NOMO-1 treated with DMSO at 0.1 percent for 48 hours (cell line): ENCODE results near the gene NAGS.
"Not testable (repeated sequence)": the region's sequence is repeated elsewhere in the genome, so short reads cannot be mapped to it uniquely, and the experiment has no call there.

Experiments used
- DNase-seq: peaks from one replicate; lab custom pipeline; 2025; ENCODE audit not compliant: unreplicated experiment; lab: John Stamatoyannopoulos, UW

The NAGS gene

DNA sequence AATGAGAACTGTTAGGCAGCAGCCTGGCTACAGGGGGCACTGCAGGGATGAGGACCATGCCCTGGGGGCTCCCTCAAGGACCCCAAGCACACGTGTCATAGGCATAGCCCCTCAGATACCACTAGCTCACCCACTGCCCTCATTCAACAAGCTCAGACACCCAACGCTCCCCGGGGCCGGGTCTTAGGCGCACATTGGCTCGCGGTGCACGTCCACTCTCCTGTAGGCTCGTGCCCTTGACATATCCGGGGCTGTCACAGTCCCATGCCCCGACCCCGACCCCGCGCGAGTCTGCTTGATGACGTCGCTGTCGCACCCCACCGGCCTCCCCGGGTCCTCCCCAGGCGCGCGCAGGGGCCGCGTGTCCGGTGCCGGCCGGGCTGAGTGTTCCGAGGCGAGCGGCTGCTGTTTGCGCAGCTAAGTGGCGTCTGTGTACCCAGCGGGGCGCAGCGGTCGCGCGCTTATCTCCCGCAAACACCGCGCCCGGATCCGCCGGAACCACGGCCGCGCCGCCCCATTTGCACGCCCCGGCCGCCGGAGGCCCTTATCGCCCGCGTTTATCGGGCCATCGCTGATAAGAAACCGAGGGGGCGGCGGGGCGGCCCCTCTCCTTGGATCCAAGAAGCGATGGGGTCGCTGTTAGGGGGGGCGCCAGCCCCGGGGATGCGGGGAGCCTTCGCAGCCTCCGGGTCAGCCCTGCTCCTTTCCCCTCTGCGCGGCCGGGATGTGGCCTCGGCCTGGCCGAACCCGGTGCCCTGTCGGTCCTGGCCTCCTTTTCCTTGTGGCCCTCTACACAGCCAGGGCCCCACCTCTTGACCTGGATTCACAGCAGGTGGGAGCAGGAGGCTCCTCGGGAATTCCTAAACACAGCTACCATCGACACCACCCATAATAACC lies 20.7 kb upstream of the NAGS start:
- no peak for DNase-seq

DNA sequence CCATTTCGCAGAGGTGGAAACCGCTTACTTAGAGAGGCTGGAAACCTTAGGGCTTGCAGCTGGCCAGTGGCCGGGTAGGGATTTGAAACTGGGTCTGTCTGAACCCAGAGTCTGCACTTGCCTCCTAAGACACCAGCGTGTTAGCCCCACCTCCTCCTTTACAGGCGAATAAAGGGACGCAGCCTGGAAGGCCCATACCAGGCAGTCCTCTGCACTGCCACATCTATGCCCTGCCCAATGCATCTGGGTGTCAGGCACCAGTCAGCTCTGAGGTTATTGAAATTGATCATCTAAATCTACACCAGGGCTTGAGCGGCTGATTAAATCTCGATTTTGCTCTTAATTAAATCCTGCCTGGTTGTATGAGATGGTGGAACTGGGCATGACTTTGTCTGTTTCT lies 19.9 kb upstream of the NAGS start:
- no peak for DNase-seq

- no peak for DNase-seq
Measured at GRCh38 chr17:43986225-43986981, 18.0 kb upstream of the NAGS start.

GRCh38 chr17:43987131-43988021 lies 17.0 kb upstream of the NAGS start:
- DNase-seq = no peak

GRCh38 chr17:43988301-43988700 lies 16.1 kb upstream of the NAGS start:
- no peak for DNase-seq

DNA sequence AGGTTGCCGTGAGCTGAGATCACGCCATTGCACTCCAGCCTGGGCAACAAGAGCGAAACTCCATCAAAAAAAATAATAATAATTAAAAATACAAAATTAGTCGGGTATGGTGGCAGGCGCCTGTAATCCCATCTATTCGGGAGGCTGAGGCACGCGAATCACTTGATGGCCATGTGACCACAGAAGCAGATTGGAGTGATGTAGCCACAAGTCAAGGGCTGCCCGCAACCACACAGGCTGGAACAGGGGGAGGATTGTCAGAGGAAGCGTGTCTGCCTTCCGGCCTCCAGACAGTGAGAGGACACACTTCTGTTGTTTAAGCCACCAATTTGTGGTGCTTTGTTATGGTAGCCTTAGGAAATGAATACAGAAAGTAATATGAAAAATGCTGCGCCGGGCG lies 11.8 kb upstream of the NAGS start:
- DNase-seq = no peak

DNA sequence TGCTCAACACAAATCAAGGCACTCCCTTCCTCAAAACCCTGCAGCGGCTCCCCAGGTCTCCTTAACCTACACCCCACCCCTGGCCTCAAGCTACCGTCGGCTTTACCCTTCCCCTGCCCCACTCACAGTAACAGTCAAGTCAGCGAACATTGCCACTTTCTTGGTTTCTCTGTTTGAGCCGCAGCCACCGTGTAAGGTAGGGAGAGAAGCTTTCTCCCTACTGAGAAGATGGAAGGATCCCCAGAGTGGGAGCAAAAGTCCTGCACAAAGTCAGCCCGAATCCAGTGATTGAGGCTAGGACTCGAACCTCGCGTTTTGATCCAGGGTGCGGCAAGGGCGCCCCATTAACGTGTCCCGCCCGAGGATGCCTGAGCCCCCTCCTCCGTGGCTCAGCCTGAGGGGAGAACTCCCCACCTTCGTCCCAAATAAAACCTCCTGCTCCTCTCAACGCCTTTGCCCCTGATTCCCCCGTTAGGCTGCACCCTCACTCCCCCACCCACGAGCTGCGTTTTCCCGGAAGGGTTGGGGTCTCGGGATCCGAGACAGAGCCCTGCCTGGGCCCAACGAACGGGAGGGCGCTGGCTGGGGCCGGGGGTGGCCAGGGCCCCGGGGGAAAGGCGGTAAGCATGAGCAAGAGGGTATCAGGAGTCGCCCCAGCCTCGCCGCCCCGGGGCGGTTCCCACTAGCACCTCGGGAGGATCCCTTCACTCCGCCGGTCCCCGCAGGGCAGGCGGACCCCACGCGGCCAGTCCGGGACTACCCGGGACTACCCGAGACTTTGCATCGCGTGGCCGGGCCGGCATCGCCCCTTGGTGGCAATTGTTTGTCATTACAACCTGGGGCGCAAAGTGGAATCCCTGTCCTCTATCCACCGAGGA lies 9.9 kb upstream of the NAGS start:
- DNase-seq = peak; percentile 43

GRCh38 chr17:43995150-43995471 lies 9.3 kb upstream of the NAGS start:
- no peak for DNase-seq

DNA sequence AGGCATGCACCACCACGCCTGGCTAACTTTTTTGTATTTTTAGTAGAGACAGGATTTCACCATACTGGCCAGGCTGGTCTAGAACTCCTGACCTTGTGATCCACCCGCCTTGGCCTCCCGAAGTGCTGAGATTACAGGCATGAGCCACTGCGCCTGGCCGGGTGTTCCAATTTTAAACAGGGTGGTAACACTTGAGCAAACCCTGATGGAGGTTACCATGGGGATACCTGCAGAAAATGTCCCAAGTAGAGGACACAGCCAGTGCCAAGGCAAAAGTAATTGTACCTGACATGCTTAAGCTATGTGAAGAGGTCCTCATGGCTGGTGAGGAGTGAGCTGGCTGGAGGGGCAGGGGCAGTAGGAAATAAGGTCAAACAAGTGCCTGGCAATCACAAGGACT lies 7.2 kb upstream of the NAGS start:
- not testable (repeated sequence) for DNase-seq

GRCh38 chr17:43998552-43998951 lies 5.9 kb upstream of the NAGS start:
- peak; percentile 57 for DNase-seq

DNA sequence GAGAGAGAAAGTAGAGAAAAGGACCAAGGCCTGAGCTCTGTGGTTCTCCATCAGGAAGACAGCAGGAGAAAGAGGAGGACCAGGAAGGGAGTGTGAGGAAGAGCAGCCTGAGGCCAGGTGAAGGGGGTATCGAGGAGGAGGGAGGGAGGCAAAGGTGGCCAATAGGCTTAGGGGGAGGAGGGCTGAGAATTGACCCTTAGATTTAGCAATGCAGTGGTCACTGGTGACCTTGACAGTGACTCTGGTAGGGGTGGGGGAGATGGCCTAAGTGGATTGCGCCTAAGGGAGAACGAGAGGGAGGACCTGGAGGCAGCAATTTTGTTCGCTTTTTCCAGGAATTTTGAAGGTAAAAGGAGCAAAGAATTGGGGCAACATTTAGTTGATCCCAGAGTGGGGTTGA lies 5.4 kb upstream of the NAGS start:
- no peak for DNase-seq

DNA sequence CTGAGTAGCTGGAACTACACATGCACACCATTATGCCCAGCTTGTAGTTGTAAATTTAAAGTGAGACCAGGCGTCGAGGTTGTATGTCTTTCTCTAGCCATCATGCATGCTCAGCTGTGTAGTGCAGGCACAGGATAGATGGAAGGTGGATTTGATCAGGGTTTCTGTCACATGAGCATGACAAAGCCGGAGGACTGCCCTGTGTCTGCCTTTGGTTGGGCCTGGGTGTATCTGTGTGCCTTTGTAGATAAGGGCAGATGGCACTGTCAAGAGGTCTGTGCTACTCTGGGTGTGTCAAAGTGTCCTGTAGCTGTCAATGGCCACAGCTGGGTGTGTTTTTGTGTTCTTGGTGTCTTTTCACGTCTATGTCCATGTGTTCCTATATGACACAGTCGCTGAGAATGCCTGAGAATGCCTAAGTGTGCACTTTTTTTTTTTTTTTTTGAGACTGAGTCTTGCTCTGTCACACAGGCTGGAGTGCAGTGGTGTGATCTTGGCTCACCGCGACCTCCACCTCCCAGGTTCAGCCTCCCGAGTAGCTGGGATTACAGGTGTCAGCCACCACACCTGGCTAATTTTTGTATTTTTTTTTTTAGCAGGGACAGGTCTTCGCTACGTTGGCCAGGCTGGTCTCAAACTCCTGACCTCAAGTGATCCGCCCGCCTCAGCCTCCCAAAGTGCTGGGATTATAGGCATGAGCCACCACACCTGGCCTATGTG lies 4.1 kb upstream of the NAGS start:
- DNase-seq = no peak

DNA sequence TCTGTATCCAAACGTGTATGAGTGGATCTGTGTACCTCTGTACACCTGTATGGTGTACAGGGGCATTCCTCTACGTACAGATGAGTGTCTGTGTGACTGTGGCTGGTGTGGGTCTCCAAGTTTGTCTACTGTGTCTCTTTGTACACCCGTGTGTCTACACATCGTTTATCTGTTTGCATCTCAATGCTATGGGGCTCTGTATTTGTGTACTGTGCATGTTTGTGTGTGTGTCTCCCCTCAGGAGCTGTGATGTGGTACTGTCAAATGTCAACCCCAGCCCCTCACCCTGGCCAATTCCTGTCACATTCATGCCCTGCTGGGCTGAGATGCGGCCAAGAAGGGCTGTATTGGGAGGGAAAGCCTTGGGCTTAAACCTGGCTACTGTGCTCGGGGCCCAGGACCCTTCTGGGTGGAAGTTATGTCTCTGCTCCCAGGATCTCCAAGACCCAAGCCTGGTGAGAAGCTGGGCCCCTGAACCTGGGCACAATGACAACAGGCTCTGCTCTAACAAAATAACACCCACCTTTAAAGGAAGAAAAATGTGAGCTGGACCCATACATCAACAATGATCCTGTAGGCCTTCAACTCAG lies 3.5 kb upstream of the NAGS start:
- no peak for DNase-seq

GRCh38 chr17:44001461-44001920 lies 2.9 kb upstream of the NAGS start:
- DNase-seq = no peak

DNA sequence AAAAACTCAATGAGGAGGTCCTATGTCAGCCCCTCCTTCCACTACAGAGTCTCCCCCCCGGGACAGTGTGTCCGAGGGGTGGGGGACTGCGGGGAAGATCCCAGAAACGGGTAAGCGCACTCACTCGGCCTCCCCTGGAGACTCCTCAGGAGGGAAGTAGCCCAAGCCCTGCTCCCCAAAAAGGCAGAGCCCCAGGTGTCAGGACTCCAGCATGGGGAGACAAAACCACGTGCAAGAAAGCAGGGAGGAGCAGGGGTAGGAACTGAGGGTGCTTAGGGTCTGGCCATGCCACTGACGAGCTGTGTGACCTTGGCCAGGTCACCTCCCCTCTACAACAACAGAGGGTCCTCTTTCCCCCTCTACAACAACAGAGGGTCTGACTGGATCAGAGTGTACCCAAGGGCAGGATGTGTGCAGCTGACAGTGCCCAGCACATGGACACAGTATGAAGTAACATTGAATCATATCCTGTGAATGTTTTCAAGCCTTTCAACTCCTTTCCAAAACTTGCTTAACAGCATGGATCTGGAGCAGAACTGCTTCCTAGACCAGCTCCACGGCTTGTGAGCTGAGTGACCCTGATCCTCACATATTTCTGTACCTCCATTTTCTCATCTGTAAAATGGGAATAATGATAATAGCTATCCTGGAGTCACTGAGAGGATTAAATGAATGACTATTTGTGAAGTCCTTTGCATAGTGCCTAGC lies 2.1 kb upstream of the NAGS start:
- no peak for DNase-seq

- no peak for DNase-seq
Measured at GRCh38 chr17:44004761-44005526, 522 bp downstream of the NAGS start.

GRCh38 chr17:44005527-44006271 lies 1.3 kb downstream of the NAGS start:
- DNase-seq = peak; percentile 15
